ENCODE data around the gene ALG1. TPM values are rescaled to one million over a fixed set of nuclear protein-coding genes. Genes with fewer than 3 reads are reported as not detected.

Gene ALG1
- total RNA-seq: 13.0 TPM
- polyA plus RNA-seq (ENCODE audit: insufficient read depth in 1 of 8, insufficient read length in 8 of 8, low replicate concordance in 1 of 8): 10 to 100 TPM; 10.1 to 13.6 (median 12.2) TPM
- long read RNA-seq, donor 1, partial matches to known transcripts: 0 of 3 reads
- long read RNA-seq, donor 1, other reads (novel, unspliced or antisense): 0 of 3 reads
- long read RNA-seq, donor 2: 0 reads
- long read RNA-seq, donor 3, partial matches to known transcripts: 0 of 3 reads
- long read RNA-seq, donor 3, other reads (novel, unspliced or antisense): 0 of 3 reads
- long read RNA-seq, donor 4, partial matches to known transcripts: 0 of 4 reads
- long read RNA-seq, donor 4, other reads (novel, unspliced or antisense): 0 of 4 reads
- long read RNA-seq, donor 5, transcript ALG1-201 (13 exons, 2,132 nt): major isoform, 11 of 11 reads
- long read RNA-seq, donor 5, partial matches to known transcripts: 0 of 11 reads
- long read RNA-seq, donor 5, other reads (novel, unspliced or antisense): 0 of 11 reads
- long read RNA-seq, donor 6, partial matches to known transcripts: 0 of 3 reads
- long read RNA-seq, donor 6, other reads (novel, unspliced or antisense): 0 of 3 reads
- long read RNA-seq, donor 7, partial matches to known transcripts: 0 of 5 reads
- long read RNA-seq, donor 7, other reads (novel, unspliced or antisense): 0 of 5 reads
- long read RNA-seq, donor 8, partial matches to known transcripts: 0 of 10 reads
- long read RNA-seq, donor 8, other reads (novel, unspliced or antisense): 8 of 10 reads
- long read RNA-seq, donor 9, partial matches to known transcripts: 0 of 4 reads
- long read RNA-seq, donor 9, other reads (novel, unspliced or antisense): 0 of 4 reads
- long read RNA-seq, donor 10, partial matches to known transcripts: 0 of 4 reads
- long read RNA-seq, donor 10, other reads (novel, unspliced or antisense): 0 of 4 reads
- long read RNA-seq, donor 11, partial matches to known transcripts: 0 of 1 reads
- long read RNA-seq, donor 11, other reads (novel, unspliced or antisense): 0 of 1 reads

GRCh38 chr16:5071681-5072333, at the start of gene ALG1:
Gene ALG1, plus strand, starts transcription at chr16:5071843. Its CDS starts 7 bp downstream, at chr16:5071850.
- under 1% methylated on average over 50 of the region's 53 CpGs for WGBS (ENCODE audit: insufficient coverage)
- peak; percentile 95 for DNase-seq
- peak within 1 kb of the TSS; percentile 86 for H3K4me3 ChIP-seq (ENCODE audit: low read length)
- H3K27me3 ChIP-seq (ENCODE audit: control insufficient read depth, insufficient read depth, low read length): peaks cover 2% of the 10 kb centered on the region
- peak within 1 kb of the TSS; percentile 76 for H3K27ac ChIP-seq (ENCODE audit: low read length)
- H3K4me1 ChIP-seq (ENCODE audit: control insufficient read depth, insufficient read depth, low read length): peaks cover 16% of the 10 kb centered on the region
- H3K9me3 ChIP-seq (replicated peaks; ENCODE audit: control insufficient read depth, low read depth, low read length): no peaks in the 10 kb centered on the region
- peaks cover 25% of the 10 kb centered on the region for H3K36me3 ChIP-seq (ENCODE audit: control insufficient read depth, insufficient read depth, low read length)

DNA sequence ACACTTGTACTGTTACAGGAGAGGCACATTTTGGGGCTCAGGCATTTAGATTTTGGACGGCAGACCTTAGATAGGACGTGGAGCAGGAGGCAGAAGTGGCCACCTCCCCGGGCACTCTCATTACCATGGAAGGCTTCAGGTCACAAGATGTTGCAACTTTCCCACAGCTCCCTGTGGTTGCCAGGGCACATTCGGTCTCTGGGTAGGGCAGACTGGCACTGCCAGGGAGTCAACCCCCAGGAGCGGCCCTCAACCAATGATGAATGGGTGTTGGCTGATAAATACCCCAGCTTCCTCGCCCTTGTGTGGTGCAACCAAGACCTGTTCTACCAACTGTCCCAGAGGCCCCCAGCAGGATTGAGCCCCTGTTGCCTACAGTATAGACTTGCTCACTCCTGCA, 49.1 kb upstream of the ALG1 start:
- no peaks in the 10 kb centered on the region for H3K9me3 ChIP-seq (replicated peaks; ENCODE audit: control insufficient read depth, low read depth, low read length)
- no peaks in the 10 kb centered on the region for H3K36me3 ChIP-seq (ENCODE audit: control insufficient read depth, insufficient read depth, low read length)
- no peak overlapping the region for H3K27ac ChIP-seq (ENCODE audit: low read length)
- 87% methylated on average over 4 of the region's 6 CpGs for WGBS (ENCODE audit: insufficient coverage)
- DNase-seq: no peak
- H3K27me3 ChIP-seq (ENCODE audit: control insufficient read depth, insufficient read depth, low read length): no peaks in the 10 kb centered on the region
- H3K4me3 ChIP-seq (ENCODE audit: low read length): no peak overlapping the region
- no peaks in the 10 kb centered on the region for H3K4me1 ChIP-seq (ENCODE audit: control insufficient read depth, insufficient read depth, low read length)

DNA sequence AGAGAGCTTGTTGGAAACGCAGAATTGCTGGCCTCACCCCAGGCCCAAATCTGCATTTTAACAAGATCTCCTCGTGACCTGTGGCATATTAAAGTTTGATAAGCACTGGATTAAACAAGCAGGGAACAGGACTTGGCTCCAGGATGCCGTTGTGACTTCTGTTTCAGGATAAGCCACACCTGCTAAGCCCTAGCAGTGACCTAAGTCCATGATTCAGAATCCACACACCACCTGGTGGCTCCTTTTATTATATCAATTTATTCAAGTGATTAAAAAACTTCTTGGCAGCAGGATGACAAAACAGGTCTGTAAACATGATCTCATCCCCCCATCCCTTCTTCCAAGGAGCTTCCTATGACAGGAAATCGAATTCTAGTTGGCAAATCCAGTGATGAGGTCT, 47.0 kb upstream of the ALG1 start:
- DNase-seq: peak; percentile 22
- no peaks in the 10 kb centered on the region for H3K9me3 ChIP-seq (replicated peaks; ENCODE audit: control insufficient read depth, low read depth, low read length)
- no peak overlapping the region for H3K27ac ChIP-seq (ENCODE audit: low read length)
- no peak overlapping the region for H3K4me3 ChIP-seq (ENCODE audit: low read length)
- WGBS (ENCODE audit: insufficient coverage): no CpG with 5 or more reads among the region's 4 CpGs
- no peaks in the 10 kb centered on the region for H3K27me3 ChIP-seq (ENCODE audit: control insufficient read depth, insufficient read depth, low read length)
- H3K36me3 ChIP-seq (ENCODE audit: control insufficient read depth, insufficient read depth, low read length): peaks cover 7% of the 10 kb centered on the region
- no peaks in the 10 kb centered on the region for H3K4me1 ChIP-seq (ENCODE audit: control insufficient read depth, insufficient read depth, low read length)

DNA sequence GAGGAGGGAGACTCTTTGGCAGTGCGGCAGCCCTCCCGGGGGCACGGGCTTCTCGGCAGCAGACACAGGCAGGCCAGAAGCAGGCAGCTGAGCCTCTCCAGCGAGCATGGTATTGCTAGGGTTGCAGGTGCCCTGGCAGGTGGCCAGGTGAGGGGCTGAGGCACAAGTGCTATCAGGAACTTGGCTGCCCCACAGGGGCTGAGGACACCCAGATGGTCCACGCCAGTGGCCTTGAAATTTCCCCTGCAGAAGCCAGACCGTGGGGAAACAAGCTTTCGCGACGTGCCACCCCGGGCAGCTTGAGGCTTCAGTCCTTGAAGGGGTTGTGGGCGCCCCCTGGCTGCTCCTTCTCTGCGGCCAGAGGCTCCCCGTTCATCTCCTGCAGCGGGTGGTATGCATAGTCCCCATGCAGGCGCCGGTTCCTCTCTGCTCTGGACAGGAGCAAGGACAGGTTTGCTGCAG, 46.4 kb upstream of the ALG1 start:
- WGBS (ENCODE audit: insufficient coverage): 29% methylated on average over 15 of the region's 17 CpGs
- peak; percentile 27 for DNase-seq
- Histone ChIP-seq H3K4me1 (ENCODE audit: control insufficient read depth, insufficient read depth, low read length) (no peaks in the 10 kb centered on the region), H3K27me3 (ENCODE audit: control insufficient read depth, insufficient read depth, low read length) (no peaks in the 10 kb centered on the region), H3K9me3 (replicated peaks; ENCODE audit: control insufficient read depth, low read depth, low read length) (no peaks in the 10 kb centered on the region), H3K36me3 (ENCODE audit: control insufficient read depth, insufficient read depth, low read length) (peaks cover 7% of the 10 kb centered on the region), H3K4me3 (ENCODE audit: low read length) (no peak overlapping the region), H3K27ac (ENCODE audit: low read length) (no peak overlapping the region)

DNA sequence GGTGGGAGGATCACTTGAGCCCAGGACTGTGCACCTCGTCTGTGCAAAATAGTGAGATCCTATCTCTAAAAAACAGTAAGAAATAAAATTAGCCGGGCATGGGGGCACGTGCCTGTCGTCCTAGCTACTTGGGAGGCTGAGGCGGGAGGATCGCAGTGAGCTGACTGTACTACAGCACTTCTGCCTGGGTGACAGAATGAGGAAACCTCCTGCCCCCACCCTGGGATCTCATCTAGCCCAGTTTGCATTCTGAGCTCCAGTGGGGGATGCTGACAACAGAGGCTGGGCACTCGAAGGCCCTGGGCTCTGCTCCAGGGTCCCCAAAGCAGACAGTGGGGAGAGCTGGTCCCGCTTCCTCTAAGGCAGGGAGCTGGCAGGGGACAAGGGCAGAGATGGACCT, 45.0 kb upstream of the ALG1 start:
- Histone ChIP-seq H3K36me3 (ENCODE audit: control insufficient read depth, insufficient read depth, low read length) (peaks cover 7% of the 10 kb centered on the region), H3K4me3 (ENCODE audit: low read length) (no peak overlapping the region), H3K27ac (ENCODE audit: low read length) (no peak overlapping the region), H3K9me3 (replicated peaks; ENCODE audit: control insufficient read depth, low read depth, low read length) (no peaks in the 10 kb centered on the region), H3K27me3 (ENCODE audit: control insufficient read depth, insufficient read depth, low read length) (no peaks in the 10 kb centered on the region), H3K4me1 (ENCODE audit: control insufficient read depth, insufficient read depth, low read length) (no peaks in the 10 kb centered on the region)
- no peak for DNase-seq
- 100% methylated on average over 4 of the region's 8 CpGs for WGBS (ENCODE audit: insufficient coverage)

GRCh38 chr16:5027086-5027485, 44.6 kb upstream of the ALG1 start:
- no peak overlapping the region for H3K27ac ChIP-seq (ENCODE audit: low read length)
- H3K9me3 ChIP-seq (replicated peaks; ENCODE audit: control insufficient read depth, low read depth, low read length): no peaks in the 10 kb centered on the region
- WGBS (ENCODE audit: insufficient coverage): 90% methylated on average over 3 of the region's 7 CpGs
- H3K36me3 ChIP-seq (ENCODE audit: control insufficient read depth, insufficient read depth, low read length): peaks cover 7% of the 10 kb centered on the region
- H3K4me3 ChIP-seq (ENCODE audit: low read length): no peak overlapping the region
- H3K27me3 ChIP-seq (ENCODE audit: control insufficient read depth, insufficient read depth, low read length): no peaks in the 10 kb centered on the region
- no peaks in the 10 kb centered on the region for H3K4me1 ChIP-seq (ENCODE audit: control insufficient read depth, insufficient read depth, low read length)
- no peak for DNase-seq

DNA sequence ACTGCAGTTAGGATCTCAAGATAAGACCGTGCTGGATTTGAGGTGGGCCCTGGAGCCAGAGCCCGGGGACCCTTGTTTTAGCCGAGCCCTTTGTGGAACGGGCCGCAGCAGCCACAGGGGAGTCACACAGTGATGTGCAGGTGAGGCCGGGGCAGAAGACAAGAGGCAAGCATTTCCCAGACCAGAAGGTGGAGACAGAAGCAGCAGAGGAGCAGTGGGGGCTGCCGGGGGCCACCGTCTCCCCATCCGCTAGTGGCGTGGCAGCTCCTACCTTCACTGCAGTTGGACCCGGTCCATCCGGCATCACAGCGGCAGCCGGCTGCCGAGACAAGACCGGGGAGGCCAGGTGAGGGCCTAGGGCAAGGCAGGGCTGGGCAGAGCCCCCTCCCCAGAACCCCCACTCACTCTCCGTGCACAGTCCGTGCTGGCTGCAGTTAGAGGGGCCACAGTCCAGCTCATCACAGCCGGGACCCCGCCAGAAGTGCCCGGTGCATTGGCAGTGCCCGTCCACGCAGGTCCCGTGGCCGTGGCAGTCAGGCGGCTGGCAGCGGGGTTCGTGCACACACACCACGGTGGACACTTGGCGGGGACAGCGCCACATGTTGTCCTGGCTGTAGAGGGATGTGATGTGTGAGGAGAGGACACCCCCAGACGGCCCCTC, 43.9 kb upstream of the ALG1 start:
- peaks cover 7% of the 10 kb centered on the region for H3K36me3 ChIP-seq (ENCODE audit: control insufficient read depth, insufficient read depth, low read length)
- peaks cover 1% of the 10 kb centered on the region for H3K4me1 ChIP-seq (ENCODE audit: control insufficient read depth, insufficient read depth, low read length)
- no peak for DNase-seq
- no peak overlapping the region for H3K4me3 ChIP-seq (ENCODE audit: low read length)
- H3K9me3 ChIP-seq (replicated peaks; ENCODE audit: control insufficient read depth, low read depth, low read length): no peaks in the 10 kb centered on the region
- WGBS (ENCODE audit: insufficient coverage): 95% methylated on average over 20 of the region's 32 CpGs
- H3K27ac ChIP-seq (ENCODE audit: low read length): no peak overlapping the region
- no peaks in the 10 kb centered on the region for H3K27me3 ChIP-seq (ENCODE audit: control insufficient read depth, insufficient read depth, low read length)

DNA sequence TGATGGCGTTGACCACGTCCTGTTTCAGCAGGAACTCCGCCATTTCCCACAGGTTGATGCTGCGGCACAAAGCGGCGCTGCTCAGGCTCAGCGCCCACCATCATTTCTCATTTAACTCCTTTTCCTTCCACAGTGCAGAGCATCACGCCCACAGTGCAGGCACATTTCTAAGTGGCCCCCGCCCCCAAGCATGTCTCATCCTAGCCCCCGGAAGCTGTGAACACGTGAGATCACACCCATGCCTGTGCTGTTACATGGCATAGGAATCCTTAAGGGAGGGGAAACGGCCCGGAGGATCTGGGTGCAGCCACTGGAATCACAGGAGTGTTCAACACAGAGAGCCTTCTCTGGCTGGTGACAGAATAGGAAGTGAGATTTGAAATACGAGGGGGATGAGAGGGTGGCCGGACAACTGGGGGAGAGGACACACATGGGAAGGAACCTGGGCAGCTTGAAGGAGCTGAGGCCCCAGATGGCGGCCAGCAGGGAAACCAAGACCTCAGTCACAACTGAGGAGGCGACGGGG, 42.6 kb upstream of the ALG1 start:
- Histone ChIP-seq H3K27me3 (ENCODE audit: control insufficient read depth, insufficient read depth, low read length) (no peaks in the 10 kb centered on the region), H3K36me3 (ENCODE audit: control insufficient read depth, insufficient read depth, low read length) (peaks cover 7% of the 10 kb centered on the region), H3K4me1 (ENCODE audit: control insufficient read depth, insufficient read depth, low read length) (peaks cover 6% of the 10 kb centered on the region), H3K27ac (ENCODE audit: low read length) (no peak overlapping the region), H3K9me3 (replicated peaks; ENCODE audit: control insufficient read depth, low read depth, low read length) (no peaks in the 10 kb centered on the region), H3K4me3 (ENCODE audit: low read length) (no peak overlapping the region)
- no peak for DNase-seq
- 85% methylated on average over 18 of the region's 18 CpGs for WGBS (ENCODE audit: insufficient coverage)

DNA sequence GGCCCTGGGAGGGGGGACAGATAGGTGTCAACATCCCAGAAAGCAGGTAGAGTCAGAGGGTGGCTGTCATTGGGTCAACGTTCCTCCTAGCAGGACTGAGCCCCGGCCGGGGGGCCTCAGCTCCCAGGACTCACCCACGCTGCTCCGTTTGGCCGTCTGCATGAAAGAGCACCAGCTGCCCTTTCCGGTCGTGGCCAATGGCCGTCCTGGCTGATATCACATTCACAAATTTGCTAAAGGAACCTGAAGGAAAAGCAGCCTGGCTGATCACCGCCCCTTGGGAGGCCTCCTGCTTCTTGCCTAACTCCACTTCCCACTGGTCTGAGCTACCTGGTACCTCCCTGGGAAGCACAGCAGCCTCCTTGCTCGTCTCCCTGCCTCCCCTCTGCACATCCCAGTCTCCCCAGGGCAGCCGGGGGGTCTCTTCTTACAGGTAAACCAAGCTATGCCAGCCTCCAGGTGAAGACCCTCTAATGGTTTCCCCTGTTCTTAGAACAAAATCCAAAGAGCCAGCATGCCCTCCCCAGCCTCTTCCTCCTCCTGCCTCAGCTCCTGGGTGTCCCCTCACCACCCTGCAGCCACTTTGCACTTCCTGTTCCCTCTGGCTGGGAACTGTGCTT, 41.3 kb upstream of the ALG1 start:
- H3K4me3 ChIP-seq (ENCODE audit: low read length): no peak overlapping the region
- peaks cover 6% of the 10 kb centered on the region for H3K4me1 ChIP-seq (ENCODE audit: control insufficient read depth, insufficient read depth, low read length)
- H3K27ac ChIP-seq (ENCODE audit: low read length): no peak overlapping the region
- H3K9me3 ChIP-seq (replicated peaks; ENCODE audit: control insufficient read depth, low read depth, low read length): no peaks in the 10 kb centered on the region
- no peaks in the 10 kb centered on the region for H3K27me3 ChIP-seq (ENCODE audit: control insufficient read depth, insufficient read depth, low read length)
- 83% methylated on average over 11 of the region's 12 CpGs for WGBS (ENCODE audit: insufficient coverage)
- DNase-seq: no peak
- peaks cover 7% of the 10 kb centered on the region for H3K36me3 ChIP-seq (ENCODE audit: control insufficient read depth, insufficient read depth, low read length)

Data from muscle of leg (tissue), 16 donors.